Islet precursor cell (in vitro differentiated cells): ENCODE data around the gene APOBEC3C.
"Not testable (repeated sequence)": the region's sequence is repeated elsewhere in the genome, so short reads cannot be mapped to it uniquely, and the experiment has no call there.

ENCODE experiments used
- DNase-seq: peaks from one replicate; pipeline ENCODE4 v3.0.0-alpha.2; 2018

APOBEC3C gene

DNA sequence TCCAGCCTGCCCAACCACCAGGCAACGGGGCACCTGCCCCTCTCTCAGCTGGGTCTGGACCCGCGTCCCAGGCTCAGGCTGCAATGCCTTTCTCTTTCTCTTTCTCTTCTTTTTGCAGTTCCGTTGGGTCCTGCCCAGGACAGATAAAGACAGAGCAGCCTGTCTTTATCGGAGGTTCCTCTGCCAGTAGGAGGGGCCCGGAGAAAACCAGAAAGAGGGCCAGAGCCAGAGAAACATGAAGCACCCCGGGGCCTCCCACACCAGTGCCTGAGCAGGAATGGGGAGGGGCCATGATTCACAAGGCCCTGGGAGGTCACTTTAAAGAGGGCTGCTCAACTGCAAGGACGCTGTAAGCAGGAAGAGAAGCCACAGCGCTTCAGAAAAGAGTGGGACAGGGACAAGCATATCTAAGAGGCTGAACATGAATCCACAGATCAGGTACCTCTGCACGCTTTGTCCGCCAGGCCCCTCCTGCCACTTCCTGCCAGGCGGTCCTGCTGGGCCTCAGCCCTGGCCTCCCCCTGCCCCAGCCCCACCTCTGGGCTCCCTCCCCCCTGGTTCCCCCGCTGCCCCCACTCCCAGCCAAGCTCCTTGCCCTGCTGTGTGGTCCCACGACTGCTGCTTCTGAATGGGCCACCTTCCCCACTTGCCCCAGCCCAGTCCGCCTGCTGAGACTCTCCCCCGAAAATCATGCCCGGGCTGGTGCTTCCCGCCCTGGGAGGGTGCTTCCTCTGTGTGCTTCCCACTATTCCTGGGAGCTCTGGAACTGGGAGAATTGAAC is at the start of gene APOBEC3C:
APOBEC3C (plus strand) TSS at position 316 of the 781 bp plus-strand sequence; CDS start at position 422, 106 bp downstream.
- DNase-seq, result peak; percentile 93

DNA sequence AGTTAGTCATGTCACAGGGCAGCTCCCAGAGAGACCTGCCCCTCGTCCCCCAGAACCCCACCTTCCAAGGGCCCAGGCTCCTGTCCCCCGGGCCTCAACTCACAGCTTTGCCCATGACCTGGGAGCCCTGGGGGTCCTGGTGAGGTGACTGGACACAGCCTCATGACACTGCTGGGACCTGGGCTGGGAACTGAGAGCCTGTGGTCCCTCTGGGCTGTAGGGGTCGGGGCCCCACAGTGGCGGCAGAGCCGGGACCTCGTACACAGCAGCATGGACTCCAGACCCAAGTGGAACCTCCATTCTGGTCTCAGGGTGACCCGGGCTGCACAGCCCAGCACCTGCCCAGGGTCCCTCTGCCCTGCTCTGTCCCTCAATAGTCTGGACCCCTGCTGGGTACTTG is 49.8 kb upstream of the APOBEC3C start:
- DNase-seq, result no peak

DNA sequence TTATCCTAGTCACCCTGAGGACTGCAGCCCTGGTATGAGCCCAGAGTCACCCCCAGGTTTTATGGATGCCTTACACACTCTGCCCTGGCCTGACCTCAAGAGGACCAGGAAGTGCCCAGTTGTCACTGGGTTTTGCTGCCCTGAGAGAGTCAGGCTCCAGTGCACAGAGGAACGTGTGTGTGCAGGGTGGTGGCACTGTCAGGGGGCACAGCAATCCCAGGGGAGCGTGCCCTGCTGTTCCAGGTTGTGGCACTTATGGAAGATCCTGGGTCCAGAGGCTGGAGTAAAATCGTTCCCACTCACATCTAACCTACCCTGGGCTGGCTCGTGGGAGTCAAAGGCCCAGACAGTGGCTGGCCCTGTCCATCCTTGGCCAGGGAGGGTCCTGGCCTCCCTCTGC is 49.1 kb upstream of the APOBEC3C start:
- no peak for DNase-seq

DNA sequence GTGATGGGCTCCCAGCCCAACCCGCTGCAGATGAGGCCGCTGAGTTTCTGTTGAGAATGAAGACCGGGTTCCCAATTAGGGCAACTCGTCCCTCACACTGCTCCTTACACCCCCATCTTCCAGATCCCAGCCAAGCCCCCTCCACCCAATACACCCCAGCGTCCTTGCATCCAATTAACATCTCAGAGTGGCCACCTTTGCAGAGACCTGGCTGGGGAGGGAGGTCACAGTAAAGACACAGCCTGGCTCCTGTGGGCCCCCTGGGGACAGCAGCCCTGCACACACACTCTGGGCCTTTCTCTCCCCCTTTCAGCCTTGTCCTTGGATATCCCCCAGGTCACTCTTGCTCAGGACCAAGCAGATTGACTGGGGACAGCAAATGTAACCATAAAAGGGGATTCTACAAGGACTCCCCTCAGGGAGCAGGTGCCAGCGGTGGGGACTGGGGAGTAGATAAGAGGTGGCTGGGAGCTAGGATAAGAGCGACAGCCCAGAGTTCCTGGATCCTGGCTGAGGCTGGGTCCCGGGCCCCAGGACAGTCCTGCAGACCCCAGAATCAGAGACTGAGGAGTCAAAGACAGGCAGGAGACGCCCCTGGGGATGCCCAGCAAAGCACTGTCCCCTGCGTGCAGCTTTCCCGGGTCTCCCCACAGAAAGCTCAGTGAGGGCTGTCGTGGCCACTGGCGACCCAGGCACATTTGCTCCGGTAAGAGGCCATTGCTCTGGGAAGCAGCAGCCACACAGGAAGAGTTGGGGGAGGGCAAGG is 48.3 kb upstream of the APOBEC3C start:
- no peak for DNase-seq

- no peak for DNase-seq
Observed at GRCh38 chr22:38966380-38966702, 47.7 kb upstream of the APOBEC3C start.

DNA sequence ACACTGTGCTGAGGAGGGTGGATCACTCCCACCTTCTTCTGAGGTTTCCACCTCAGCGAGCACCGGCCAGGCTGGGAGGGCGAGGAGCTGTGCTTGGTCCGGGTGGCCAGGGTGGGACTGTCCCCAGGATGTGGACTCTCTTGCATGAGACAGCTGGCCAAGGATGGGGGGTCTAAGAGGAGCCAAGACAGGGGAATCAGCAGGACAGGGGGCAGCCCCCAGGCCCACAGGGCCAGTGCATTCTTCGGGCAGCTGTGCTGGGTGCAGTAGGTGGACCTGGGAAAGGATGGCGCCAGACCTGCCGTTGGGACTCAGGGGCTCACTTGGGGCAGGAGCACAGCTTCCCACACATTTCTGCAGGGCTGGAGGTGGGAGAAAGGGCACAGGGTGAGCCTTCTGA is 47.1 kb upstream of the APOBEC3C start:
- DNase-seq, result no peak

GRCh38 chr22:38967451-38968450 is 46.3 kb upstream of the APOBEC3C start:
- DNase-seq, result no peak

- DNase-seq, result no peak
Observed at GRCh38 chr22:38968801-38969200, 45.3 kb upstream of the APOBEC3C start.

- no peak for DNase-seq
Observed at GRCh38 chr22:38970551-38970950, 43.5 kb upstream of the APOBEC3C start.

- DNase-seq, result no peak
Observed at GRCh38 chr22:38971202-38971601, 42.9 kb upstream of the APOBEC3C start.

DNA sequence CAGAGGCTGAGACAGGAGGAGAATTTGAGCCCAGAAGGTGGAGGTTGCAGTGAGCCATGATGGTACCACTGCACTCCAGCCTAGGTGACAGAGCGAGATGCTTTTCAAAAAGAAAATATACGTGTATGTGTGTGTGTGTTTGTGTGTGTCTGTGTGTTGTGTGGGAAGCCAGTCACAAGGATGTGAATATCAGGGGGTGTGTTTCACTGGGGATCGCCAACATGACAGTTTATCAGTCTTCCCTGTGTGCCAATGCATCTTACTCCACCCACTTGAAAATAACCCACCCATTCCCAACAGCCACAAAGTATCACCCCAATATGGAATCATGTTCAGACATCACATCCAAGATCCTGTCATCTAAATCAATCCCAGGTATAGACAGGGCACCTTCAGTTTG is 42.3 kb upstream of the APOBEC3C start:
- no peak for DNase-seq

- no peak for DNase-seq
Observed at GRCh38 chr22:38972558-38972957, 41.5 kb upstream of the APOBEC3C start.

DNA sequence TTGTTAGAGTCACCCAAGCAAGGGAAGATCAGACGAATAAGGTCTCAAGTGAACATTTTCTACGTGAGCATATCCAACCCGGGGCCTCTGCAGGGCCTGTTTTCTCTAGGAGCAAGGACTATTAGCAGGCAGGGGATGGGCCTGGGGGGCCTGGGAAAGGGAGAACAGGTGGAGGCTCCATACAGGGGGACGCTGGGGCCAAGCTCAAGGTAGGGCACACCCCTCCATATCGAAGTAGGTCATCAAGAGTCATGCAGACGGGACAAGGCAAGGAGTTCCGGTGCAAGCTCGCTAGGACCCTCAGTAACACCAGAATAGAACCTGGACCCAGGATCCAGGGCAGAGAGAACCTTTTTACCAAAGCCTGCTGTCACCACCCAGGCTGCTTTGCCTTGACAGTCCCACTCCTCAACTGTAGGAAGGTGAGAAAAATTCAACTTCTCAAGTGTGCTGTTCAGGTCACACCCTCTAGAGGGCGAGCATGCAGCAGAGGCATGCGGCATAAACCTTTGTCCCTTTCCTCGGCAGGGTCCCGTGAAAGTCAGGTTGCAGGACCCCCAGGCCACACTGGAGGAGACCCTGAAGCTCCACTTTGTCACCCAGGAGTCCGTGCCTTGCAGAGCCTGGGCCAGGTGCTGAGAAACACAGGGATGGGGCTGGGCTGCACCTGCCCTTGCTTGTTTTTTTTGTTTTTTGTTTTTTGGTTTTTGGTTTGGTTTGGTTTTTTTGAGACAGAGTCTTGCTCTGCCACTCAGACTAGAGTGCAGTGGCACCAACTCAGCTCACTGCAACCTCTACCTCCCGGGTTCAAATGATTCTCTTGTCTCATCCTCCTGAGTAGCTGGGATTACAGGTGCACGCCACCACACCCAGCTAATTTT is 40.5 kb upstream of the APOBEC3C start:
- peak; percentile 71 for DNase-seq

DNA sequence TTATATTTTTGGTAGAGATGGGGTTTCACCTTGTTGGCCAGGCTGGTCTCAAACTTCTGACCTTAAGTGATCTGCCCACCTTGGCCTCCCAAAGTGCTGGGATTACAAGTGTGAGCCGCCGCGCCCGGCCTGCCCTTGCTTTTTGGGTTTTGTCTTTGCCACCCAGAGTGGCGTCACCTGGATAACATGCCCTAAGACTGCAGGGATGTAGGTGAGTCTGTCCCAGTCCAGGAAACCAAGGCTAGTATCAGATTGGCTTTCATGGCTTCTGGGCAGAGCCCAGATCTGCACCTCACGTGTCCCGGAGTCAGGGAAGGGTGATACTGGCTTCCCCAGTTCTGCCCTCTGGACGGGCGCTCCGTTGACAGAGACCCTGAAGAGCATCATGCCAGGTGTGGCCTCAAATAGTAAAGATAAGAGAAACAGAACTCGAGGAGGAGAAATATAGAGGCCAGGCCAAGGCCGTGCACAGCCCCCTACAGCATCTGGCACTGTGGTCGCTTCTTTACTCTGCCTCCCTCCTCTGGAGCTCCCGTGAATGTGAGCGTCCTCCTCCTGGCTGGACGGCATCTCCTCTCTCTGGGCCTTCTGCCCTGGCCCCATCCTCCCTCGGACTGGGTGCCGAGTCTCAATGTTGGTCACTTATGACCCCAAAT is 39.8 kb upstream of the APOBEC3C start:
- no peak for DNase-seq

DNA sequence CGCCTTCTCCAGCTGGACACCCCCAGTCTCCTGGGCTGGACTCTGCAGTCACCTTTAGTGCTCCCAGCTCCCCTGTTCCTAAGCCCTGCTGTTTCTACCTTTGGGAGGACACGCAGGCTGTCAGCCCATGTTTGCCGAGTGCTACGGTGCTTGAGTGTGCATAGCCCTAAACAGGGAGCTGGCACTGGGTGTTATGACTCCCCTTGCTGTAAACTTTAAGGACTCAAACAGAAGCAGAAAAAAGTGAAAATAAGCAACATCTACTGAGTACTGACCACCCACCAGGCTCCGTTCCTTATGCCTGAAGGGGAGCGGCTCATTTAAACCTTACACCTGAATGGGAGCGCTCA is 39.3 kb upstream of the APOBEC3C start:
- no peak for DNase-seq

DNA sequence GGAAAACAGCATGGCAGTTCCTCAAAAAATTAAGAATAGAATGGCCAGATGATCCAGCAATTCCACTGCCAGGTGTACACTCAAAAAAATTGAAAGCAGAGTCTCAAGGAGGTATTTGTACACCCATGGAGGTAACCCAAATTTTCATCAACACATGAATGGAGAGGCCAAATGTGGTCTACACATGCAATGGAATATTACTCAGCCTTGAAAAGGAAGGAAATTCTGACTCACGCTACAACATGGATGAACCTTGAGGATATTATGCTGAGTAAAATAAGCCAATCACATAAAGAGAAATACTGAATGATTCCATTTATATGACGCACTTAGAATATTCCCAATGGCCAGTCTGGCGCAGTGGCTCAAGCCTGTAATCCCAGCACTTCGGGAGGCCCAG is 36.8 kb upstream of the APOBEC3C start:
- not testable (repeated sequence) for DNase-seq

GRCh38 chr22:38980587-38980986 is 33.5 kb upstream of the APOBEC3C start:
- not testable (repeated sequence) for DNase-seq

- no peak for DNase-seq
Observed at GRCh38 chr22:38981005-38981991, 32.8 kb upstream of the APOBEC3C start.

DNA sequence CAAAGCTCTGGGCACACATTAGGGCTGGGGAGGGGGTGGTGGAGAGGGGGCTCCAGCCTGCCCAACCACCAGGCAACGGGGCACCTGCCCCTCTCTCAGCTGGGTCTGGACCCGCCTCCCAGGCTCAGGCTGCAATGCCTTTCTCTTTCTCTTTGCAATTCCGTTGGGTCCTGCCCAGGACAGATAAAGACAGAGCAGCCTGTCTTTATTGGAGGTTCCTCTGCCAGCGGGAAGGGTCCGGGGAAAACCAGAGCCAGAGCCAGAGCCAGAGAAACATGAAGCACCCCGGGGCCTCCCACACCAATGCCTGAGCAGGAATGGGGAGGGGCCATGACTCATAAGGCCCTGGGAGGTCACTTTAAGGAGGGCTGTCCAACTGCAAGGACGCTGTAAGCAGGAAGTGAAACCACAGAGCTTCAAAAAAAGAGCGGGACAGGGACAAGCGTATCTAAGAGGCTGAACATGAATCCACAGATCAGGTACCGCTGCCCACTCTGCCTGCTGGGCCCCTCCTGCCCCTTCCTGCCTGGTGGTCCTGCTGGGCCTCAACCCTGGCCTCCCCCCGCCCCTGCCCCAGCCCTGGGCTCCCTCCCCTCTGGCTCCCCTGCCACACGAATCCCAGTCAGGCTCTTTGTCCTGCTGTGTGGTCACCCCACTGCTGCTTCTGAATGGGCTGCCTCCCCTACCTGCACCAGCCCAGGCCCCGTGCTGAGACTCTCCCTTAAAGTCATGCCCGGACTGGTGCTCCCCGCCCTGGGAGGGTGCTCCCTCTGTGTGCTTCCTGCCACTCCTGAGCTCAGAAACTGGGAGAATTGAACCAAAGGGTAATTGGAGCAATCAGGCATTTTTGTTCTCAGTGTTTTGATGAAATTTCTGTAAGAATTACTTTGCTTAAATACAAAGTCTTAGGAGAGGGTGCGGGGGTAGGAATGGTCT is 31.8 kb upstream of the APOBEC3C start, which contains the start of gene APOBEC3B:
APOBEC3B (plus strand) TSS at position 356 of the 936 bp plus-strand sequence; CDS start at position 463, 107 bp downstream.
- peak; percentile 86 for DNase-seq
